ENCODE measurements around the gene CXCL8. TPM values are rescaled to one million over a fixed set of nuclear protein-coding genes. Genes with fewer than 3 reads are reported as not detected.
"Not testable (repeated sequence)": the region's sequence is repeated elsewhere in the genome, so short reads cannot be mapped to it uniquely, and the experiment has no call there.

Gene CXCL8
- polyA plus RNA-seq, 10 donors = 2.1 to 11.9 (median 4.3) TPM

DNA sequence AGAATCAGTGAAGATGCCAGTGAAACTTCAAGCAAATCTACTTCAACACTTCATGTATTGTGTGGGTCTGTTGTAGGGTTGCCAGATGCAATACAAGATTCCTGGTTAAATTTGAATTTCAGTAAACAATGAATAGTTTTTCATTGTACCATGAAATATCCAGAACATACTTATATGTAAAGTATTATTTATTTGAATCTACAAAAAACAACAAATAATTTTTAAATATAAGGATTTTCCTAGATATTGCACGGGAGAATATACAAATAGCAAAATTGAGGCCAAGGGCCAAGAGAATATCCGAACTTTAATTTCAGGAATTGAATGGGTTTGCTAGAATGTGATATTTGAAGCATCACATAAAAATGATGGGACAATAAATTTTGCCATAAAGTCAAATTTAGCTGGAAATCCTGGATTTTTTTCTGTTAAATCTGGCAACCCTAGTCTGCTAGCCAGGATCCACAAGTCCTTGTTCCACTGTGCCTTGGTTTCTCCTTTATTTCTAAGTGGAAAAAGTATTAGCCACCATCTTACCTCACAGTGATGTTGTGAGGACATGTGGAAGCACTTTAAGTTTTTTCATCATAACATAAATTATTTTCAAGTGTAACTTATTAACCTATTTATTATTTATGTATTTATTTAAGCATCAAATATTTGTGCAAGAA is 2.3 kb downstream of the CXCL8 start:
- DNase-seq = no peak

DNA sequence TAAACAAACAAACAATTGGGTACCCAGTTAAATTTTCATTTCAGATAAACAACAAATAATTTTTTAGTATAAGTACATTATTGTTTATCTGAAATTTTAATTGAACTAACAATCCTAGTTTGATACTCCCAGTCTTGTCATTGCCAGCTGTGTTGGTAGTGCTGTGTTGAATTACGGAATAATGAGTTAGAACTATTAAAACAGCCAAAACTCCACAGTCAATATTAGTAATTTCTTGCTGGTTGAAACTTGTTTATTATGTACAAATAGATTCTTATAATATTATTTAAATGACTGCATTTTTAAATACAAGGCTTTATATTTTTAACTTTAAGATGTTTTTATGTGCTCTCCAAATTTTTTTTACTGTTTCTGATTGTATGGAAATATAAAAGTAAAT is 2.9 kb downstream of the CXCL8 start:
- DNase-seq = no peak

DNA sequence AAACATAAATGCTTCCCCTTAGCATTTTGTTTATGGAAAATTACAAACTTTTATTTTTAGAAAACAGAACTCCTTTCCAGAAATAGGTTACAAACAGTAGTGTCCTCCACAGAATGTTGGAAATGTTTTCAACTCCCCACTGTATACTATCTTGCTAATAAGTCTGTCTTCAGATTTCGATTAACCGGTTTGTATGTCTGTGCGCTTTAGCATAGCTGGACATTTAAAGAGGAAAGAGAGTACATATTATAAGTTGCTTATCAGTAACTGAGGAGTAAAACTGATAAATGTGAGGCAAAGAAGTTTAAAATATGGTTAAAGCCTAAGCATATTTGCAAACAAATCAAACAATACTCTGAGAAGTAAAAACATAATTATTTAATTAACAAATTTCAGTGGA is 3.4 kb downstream of the CXCL8 start:
- no peak for DNase-seq

DNA sequence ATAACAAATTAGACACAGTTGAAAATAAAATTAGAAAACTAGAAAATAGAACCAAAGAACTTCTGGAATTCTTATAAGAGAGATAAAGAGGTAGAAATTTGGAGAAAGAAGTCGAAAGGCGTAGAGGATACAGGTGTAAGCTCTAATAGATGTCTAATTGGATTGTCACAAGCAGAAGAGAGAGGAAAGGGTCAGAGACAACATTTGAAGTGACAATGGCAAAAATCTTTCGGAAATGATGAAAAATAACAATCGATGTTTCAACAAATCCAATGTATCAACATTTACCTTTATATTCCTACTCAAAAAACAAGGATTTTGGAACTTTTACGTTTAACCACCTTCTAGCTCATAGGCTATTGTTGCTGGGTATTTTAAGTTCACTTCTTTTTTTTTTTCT is 3.8 kb downstream of the CXCL8 start:
- no peak for DNase-seq

DNA sequence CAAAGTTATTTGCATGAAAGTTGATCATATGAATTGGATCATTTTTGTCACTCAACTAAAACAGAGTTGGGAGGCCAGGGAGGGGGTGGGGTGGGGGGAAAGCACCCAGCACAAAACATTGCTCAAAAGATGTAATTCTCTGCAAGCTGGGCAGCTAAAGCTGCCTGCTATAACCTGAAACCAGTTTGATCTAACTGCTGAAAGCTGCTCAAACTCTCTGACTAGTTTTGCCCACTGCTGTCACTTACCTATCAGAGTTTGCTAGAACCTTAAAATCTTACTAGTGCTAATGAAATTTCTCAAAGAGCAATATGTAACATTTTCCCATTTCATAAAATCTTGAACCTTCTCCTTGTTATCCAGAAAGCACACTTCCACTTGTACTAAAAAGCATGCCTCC is 10.4 kb downstream of the CXCL8 start:
- DNase-seq = no peak

DNA sequence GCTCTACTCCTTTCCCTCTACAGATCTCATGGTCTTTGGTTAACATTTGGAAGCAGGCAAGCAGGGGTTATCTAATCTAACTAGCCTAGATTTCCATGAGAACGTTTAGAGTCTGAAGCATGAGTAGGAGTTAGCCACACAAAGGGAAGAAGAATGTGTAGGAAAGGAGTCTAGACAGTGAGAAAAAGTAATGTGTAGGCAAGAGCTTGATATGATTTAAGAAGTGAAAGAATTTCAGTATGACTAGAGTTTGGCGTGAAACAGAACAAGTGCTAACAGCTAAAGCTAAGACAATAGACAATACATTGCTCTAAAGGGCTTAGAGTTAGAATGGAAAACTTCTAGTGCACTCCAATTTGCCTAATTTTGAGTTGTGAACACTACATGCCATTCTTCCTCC is 10.8 kb downstream of the CXCL8 start:
- DNase-seq = no peak

DNA sequence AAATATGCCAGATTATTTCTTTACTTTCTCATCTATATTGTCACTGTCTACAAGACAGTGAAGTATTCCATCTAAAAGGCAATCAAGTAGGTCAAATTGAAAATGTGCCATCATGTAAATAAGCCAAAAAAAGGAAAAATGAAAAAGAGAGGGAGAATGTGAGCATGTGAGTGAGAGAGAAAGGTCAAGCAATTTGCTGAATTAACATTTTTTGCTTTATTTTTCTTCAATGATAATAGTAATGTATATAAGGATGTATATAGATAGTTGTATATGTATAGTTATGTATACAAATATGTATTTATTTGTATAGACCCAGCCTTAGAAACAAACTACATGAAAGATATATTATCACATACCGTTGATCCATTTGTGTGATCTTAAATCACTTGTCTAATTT is 11.5 kb downstream of the CXCL8 start:
- no peak for DNase-seq

DNA sequence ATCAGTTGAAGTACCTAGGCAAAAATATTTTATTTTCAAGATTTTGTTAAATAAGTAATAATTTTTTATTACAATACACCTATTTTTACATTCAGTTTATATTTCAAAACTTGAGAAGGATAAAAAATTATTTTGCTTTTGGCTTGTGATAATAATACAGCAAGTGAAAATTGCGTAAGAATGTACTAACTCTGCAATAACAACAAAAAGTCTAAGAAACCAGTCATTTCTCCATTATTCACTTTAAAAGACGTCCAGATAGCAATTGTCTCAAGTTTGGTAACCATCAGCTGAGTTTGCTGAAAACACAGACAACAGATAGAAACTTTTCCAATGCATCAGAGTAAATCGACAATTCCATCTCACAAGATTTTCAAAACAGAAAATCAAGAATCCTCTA is 12.1 kb downstream of the CXCL8 start:
- no peak for DNase-seq

DNA sequence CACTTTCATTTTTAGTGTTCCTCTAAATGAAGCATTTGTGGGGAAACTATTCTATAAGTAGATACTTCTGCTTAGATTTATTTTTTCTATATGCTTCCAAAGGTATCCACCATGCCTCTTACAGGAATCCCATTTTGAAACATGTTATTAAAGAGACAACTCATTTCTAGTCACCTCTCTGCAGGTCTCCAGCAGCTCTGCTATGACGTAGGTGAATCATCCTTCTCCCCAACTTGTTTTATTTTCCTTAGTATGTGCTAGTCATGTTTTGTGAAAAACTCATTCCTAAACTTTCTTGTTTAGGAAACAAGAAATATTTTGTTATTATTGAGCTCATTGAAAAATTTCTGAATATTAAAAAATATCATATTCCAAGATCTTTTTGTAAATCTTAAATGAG is 12.8 kb downstream of the CXCL8 start:
- no peak for DNase-seq

DNA sequence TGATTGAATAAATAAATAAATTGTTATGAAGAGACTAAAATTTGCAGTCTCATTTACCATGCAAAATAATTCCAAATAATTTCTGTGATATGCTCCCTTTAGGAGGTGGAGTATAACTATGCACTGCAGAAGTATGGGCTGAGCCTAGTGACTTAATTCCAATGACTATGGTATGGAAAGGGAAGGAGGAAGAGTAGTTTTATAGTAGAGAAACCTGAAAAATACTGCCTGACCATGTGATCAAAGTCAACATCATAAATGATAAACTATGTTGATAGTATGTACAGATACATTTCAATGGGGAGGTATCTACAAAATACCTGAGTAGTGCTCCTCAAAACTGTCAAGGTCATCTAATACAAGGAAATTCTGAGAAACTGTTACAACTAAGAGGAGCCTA is 14.6 kb downstream of the CXCL8 start:
- no peak for DNase-seq

DNA sequence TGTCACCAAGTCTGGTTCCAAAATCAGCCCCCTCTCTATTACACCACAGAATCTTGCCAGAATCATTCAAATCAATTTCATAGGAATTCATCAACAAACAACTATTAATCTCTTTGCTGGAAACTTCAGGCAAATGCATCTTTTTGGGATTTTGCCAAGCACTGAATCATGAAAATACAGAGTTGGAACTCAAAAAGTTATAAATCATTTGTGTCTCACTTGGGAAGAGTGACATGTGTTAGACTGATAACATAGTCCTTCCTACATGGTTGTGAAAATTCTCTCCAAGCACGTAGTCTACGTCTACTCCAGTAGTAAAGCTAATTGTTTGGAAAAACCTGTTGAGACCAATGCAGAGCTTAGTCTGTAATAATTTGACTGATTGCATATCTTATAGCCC is 19.0 kb downstream of the CXCL8 start:
- DNase-seq = no peak

DNA sequence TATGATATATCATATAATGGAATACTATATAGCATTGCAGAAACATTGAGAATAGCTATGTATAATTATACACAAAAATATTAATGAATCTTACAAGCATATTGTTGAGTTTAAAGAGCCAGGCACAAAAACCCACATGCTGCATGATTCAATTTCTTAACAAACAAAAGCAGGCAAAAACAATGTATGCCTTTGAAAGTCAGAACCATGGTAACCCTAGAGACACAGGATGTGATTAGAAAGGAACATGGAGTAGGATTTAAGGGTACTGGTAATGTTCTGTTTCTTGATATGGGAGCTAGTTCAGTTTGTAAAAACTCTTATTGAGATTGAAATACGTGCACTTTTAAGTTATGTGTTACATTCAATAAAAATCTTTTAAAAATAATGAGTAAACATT is 21.5 kb downstream of the CXCL8 start:
- DNase-seq = no peak

DNA sequence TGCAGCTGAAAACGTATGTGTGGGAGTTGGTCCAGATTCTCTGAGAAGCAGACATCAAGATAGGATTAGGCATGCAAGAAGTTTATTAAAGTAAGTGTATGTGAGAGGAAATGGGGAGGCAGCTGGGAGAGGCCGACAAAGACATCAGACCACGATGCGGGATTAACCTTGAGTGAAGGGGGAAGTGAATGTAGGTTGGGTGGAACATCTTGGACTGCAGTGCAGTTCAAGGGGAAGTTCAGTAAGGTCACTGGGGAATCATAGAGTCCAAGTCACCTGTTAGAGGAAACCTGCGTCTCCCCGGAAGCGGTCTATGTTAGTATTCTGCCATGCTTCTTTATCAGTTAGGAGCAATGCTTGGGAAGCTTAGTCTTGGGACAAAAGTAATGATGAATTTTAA is 22.0 kb downstream of the CXCL8 start:
- no peak for DNase-seq

DNA sequence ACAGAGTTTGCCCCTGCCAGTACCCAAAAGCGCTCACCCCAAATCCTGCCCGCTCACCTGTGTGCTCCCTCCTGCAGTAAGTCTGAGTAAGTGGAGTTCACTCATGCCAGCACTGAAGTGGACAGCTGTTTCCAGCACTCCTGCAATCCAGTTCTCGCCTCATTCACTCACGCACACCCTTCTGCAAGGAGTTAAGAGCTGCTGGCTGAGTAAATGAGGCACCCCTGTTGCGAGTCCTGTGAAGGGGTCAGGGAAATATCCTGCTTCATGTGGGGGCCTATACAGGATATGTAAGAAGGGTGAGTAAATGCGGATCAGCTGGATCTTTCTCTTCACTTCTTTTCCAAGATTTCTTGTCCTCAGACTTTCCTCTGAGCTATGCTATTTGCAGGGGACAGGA is 23.5 kb downstream of the CXCL8 start:
- DNase-seq = no peak

DNA sequence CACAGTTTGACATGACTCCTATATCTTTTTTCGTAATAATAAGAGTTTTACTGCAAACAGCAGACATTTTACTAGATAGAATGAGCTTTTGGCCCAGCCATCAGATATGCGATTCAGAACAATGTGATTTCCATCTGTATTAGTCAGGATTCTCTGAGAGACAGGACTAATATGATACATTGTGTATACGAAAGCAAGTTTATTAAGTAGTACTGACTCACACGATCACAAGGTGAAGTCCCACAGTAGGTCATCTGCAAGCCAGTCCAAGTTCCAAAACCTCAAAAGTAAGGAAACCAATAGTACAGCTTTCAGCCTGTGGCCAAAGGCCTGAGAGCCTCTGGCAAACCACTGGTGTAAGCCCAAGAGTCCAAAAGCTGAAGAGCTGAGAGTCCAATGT is 24.1 kb downstream of the CXCL8 start:
- DNase-seq = no peak

DNA sequence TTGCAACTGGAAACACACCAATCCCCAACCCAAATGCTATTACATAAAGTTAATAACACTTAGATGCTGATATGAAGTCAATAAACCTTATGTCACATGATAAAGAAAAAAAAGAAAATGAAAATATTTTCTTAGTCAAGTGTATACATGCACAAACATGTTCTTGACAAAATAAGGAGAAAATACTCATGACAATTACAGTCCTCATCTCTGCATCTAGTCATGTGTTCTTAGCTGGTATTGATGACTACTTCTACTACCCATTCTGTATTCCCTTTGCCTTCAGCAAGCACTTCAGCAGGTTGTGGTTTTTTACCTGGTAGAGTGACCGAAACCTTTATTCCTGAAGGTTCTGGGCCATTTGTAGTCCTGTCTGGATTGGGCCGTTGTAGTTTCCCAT is 24.9 kb downstream of the CXCL8 start:
- no peak for DNase-seq

DNA sequence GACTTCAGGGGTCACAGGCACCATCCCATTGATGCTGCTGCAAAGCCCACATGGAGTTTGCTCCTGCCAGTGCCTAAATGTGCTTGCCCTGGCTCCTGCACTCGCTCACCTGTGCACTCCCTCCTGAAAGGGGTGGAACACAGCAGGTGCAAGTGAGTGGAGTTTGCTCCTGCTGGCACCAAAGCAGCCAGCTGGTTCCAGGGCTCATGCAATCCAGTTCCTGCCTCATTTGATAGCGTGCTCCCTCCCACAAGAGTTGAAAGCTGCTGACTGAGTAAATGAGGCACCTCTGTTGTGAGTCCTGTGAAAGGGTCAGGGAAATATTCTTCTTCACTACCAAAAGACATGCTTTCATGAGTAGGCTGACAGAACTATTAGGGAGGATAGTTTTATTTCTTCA is 30.5 kb downstream of the CXCL8 start:
- no peak for DNase-seq

DNA sequence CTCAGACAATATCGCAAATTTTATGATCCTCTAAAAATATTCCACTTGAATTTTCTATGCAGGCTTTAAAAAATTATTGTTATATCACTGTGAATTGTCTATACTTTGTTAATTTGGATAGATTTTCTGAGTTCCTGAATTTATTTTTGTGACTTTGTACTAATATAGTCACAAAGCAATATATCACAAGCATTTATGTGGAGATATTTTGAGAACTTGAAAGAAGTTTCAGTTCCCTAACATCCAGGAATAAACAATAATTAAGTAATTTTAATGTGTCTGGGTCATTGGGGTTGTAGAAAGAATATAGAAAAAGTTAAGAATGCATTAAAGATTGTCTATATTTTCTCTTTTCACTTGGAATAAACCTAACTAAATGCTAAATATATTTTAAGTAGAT is 32.0 kb downstream of the CXCL8 start:
- DNase-seq = no peak

DNA sequence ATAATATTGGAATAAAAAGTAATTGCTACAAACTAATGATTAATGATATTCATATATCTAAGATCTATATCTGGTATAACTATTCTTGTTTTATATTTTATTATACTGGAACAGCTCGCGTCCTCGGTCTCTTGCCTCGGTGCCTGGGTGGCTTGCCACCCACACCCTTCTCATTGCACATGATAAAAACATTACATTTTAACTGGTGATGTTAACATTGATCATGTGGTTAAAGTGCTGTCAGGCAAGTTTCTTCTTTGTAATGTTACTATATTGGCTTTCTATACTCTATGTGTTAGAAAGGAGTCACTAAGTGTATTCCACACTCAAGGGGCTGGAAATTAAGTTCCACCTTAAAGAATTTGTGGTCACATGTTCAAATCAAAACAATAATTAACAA is 34.0 kb downstream of the CXCL8 start:
- DNase-seq = not testable (repeated sequence)

DNA sequence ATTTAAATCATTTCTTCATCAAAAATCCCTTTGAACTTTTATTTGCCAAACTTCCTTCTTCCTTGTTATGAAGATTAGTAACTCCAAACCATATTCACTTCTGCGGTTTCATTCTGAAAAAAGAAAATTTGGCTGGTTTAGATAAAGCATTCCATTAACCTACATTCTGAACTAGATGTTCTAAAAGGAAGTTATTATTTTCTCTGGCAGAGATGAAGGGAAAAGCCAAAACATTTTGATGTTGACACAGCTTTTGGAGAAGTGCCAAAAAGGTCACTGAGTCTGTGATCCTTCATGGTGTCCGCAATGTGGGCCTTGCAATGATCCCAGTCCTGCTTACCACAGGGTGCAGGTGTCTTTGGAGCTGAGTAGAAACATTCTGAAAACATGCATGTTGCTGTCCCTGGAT is 36.0 kb downstream of the CXCL8 start:
- DNase-seq = peak; percentile 22 to 31 (median 24)

DNA sequence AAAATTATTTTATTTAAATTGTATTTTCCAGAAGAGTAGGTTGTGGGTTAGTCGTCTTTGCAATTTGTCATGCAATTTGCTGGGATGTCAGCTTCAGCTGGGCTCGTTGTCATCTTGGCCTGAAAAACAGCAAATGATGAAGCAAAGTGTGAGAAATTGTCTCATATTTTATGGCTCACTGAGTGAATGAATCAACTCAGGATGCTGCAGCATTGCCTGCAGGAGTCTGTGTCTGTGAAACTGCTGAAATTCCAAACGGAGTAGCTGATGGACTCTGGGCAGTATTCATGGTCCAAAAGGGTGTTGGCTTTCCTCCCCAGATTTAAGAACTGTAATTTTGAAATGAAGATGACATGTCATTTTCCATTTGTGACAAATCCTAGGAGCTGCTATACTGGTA is 37.2 kb downstream of the CXCL8 start:
- DNase-seq = peak in 1 of 3 donors; percentile 4

DNA sequence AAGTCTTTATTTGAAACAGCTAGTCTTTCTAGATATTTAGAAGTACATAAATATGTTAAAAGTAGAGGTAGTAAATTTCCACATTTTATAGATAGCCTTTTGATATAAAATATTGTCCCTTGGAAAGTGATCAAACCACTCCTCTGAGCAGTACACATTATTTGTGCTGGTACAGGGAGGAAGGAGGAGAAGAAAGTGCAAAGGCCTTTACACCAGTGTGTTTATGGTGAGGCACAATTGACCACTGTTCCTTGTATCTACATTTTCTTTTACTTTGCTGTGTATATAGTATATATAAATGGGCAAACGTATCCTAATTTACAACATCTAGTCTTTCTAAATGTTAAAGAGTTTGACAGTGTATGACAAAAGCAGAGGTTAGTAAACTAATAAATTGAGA is 39.9 kb downstream of the CXCL8 start:
- DNase-seq = no peak

DNA sequence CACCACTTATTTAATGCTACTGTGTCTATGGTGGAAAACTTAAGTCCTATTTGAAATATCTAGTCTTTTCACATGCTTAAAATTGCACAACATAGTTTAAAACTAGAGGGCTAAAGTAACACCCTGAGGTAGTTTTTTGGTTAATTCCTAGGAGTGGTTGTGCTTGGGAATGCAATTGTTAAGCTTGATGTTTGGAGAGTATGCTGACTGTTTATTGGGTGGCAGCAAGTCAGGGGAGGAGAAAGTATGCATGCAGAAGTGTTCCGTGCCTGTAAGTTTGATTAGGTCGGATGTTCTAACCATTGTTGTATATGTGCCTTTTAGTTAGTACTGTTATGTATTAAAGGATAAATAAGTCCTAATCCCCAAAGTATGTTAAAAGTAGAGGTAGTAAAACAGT is 40.5 kb downstream of the CXCL8 start:
- no peak for DNase-seq

DNA sequence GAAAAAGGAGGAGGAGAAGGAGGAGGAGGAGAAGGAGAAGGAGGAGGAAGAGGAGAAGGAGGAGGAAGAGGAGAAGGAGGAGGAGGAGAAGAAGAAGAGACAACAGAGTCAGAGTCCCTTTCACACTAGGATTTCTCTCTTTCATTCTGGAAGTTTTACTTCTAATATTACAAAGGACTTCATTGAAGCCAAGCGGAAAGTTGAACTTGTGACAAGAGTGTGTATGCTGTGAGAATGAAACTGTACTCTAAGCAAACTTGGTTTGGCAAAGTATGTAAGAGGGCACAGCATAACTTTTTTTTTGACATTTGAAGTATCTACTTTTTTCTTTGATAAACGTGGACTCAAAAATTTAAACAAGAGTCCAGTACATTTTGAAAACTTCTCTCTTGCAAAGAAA is 48.0 kb downstream of the CXCL8 start:
- DNase-seq = no peak
